HCT116 (cell line): ENCODE measurements around the gene ZSCAN4. TPM values are rescaled to one million over a fixed set of nuclear protein-coding genes. Genes with fewer than 3 reads are reported as not detected.

Source experiments
- ATAC-seq: fragments of 200-7000 bp; cut with Tn5 transposase; 2 replicates; pipeline ENCODE4 v1.9.1; 2020; ENCODE audit warnings: mild to moderate bottlenecking, moderate library complexity
- BruUV-seq: library from RNA; stranded (reverse); fragments of 400-500 nt; replicated peaks from 2 replicates; lab custom pipeline; 2021; lab: Mats Ljungman, UMichigan
- CTCF ChIA-PET: fragments of 300-600 bp; sonication (Branson Sonifier 250); formaldehyde crosslinking; loops from one replicate; lab custom pipeline; 2021; ENCODE audit warnings: antibody characterized with exemption; lab: Charles Lee
- POLR2A ChIA-PET: fragments of 300-600, 350-600 bp; sonication (Branson Sonifier 250); formaldehyde crosslinking; loops from one replicate; lab custom pipeline; 2021; ENCODE audit warnings: antibody characterized with exemption; lab: Charles Lee
- RAD21 ChIA-PET, 2 experiments: fragments of 300-600 bp; sonication (Branson Sonifier 250); formaldehyde crosslinking; loops; one replicate each; lab custom pipeline; 2023; ENCODE audit warnings: low total read pairs in 2 of 2; ENCODE audit not compliant: uncharacterized antibody in 2 of 2, unreplicated experiment in 2 of 2, low non-redundant PET in 1 of 2; lab: Charles Lee
- DNase-seq: peaks from one replicate; pipeline ENCODE4 v3.0.0-alpha.2; 2010; ENCODE audit warnings: low read depth, low spot score
- H2AFZ ChIP-seq: fragments of 200-600 bp; shearing (Covaris generic), sonication (generic); 2 replicates; pipeline ENCODE4 v1.6.1; 2017; ENCODE audit warnings: low read depth, mixed run types, mixed read lengths, antibody characterized with exemption, low read length; ENCODE audit not compliant: poor library complexity, severe bottlenecking
- H3K27ac ChIP-seq: 2 replicates; pipeline ENCODE4 v1.5.1; 2012; ENCODE audit warnings: low read depth, low read length
- H3K27me3 ChIP-seq: fragments of 200-600 bp; sonication (generic); 2 replicates; pipeline ENCODE4 v1.6.1; 2016; ENCODE audit warnings: mixed run types, low read length, mixed read lengths; ENCODE audit not compliant: insufficient read depth
- H3K36me3 ChIP-seq, 2 experiments: fragments of 200-500 bp in 1 of 2; fragments of 200-600 bp in 1 of 2; sonication (Bioruptor generic) in 1 of 2; sonication (generic) in 1 of 2; 2 replicates each; pipeline versions ENCODE4 v1.5.1 to v1.6.1; 2014 to 2016; ENCODE audit warnings: low read length in 2 of 2, inconsistent platforms in 1 of 2, mixed read lengths in 1 of 2, mixed run types in 1 of 2; ENCODE audit not compliant: insufficient read depth in 2 of 2, control insufficient read depth in 1 of 2
- H3K4me1 ChIP-seq, 2 experiments: fragments of 200-600 bp in 1 of 2; sonication (generic) in 1 of 2; 2 replicates each; pipeline versions ENCODE4 v1.5.1 to v1.6.1; 2012 to 2017; ENCODE audit warnings: low read length in 2 of 2, inconsistent platforms in 1 of 2, mild to moderate bottlenecking in 1 of 2, mixed read lengths in 1 of 2, mixed run types in 1 of 2, moderate library complexity in 1 of 2; ENCODE audit not compliant: insufficient read depth in 2 of 2, control insufficient read depth in 1 of 2
- H3K4me2 ChIP-seq: fragments of 200-600 bp; sonication (generic); 2 replicates; pipeline ENCODE4 v1.6.1; 2017; ENCODE audit warnings: mixed run types, low read length, mixed read lengths
- H3K4me3 ChIP-seq, 2 experiments: fragments of 200-600 bp in 1 of 2; sonication (generic) in 1 of 2; replicated peaks in 1 of 2; 2 replicates each; pipeline ENCODE4 v1.5.1; 2011 to 2016; ENCODE audit warnings: low read length in 2 of 2, control low read depth in 1 of 2, low read depth in 1 of 2, mild to moderate bottlenecking in 1 of 2, mixed read lengths in 1 of 2, mixed run types in 1 of 2
- H3K79me2 ChIP-seq: fragments of 200-600 bp; sonication (generic); 2 replicates; pipeline ENCODE4 v1.6.1; 2017; ENCODE audit warnings: mild to moderate bottlenecking, mixed run types, low read length, moderate library complexity, mixed read lengths; ENCODE audit not compliant: insufficient read depth
- H3K9ac ChIP-seq: fragments of 200-600 bp; sonication (generic); 2 replicates; pipeline ENCODE4 v1.6.1; 2016; ENCODE audit warnings: low read length, mixed read lengths
- H3K9me2 ChIP-seq: fragments of 200-600 bp; sonication (generic), shearing (Covaris generic); 2 replicates; pipeline ENCODE4 v1.6.1; 2017; ENCODE audit warnings: mixed run types, mild to moderate bottlenecking, moderate library complexity; ENCODE audit not compliant: insufficient read depth
- H3K9me3 ChIP-seq, 2 experiments: fragments of 200-500 bp in 1 of 2; fragments of 200-600 bp in 1 of 2; sonication (Bioruptor generic) in 1 of 2; sonication (generic) in 1 of 2; 2 replicates each; pipeline ENCODE4 v1.6.1; 2014 to 2017; ENCODE audit warnings: low read length in 2 of 2, mixed read lengths in 2 of 2, inconsistent platforms in 1 of 2, low read depth in 1 of 2, mild to moderate bottlenecking in 1 of 2, mixed run types in 1 of 2, moderate library complexity in 1 of 2; ENCODE audit not compliant: control insufficient read depth in 1 of 2, insufficient read depth in 1 of 2
- H4K20me1 ChIP-seq: fragments of 200-600 bp; sonication (generic), shearing (Covaris generic); 2 replicates; pipeline ENCODE4 v1.6.1; 2017; ENCODE audit warnings: mixed run types, mild to moderate bottlenecking, moderate library complexity; ENCODE audit not compliant: insufficient read depth
- CBX3 ChIP-seq: IDR thresholded peaks from 2 replicates; pipeline ENCODE4 v1.6.1; 2012; ENCODE audit warnings: low read depth
- CEBPB ChIP-seq: IDR thresholded peaks from 2 replicates; pipeline ENCODE4 v1.6.1; 2012; ENCODE audit warnings: low read depth
- EGR1 ChIP-seq: IDR thresholded peaks from 2 replicates; pipeline ENCODE4 v1.6.1; 2012; ENCODE audit warnings: low read depth
- ELF1 ChIP-seq: IDR thresholded peaks from 2 replicates; pipeline ENCODE4 v1.6.1; 2012; ENCODE audit warnings: low read depth, borderline replicate concordance
- FOSL1 ChIP-seq: IDR thresholded peaks from 2 replicates; pipeline ENCODE4 v1.6.1; 2012; ENCODE audit warnings: low read depth
- POLR2A ChIP-seq: IDR thresholded peaks from 2 replicates; pipeline ENCODE4 v1.7.0; 2011; ENCODE audit warnings: borderline replicate concordance; ENCODE audit not compliant: insufficient read depth, insufficient read length; ENCODE audit errors: extremely low read depth
- POLR2AphosphoS5 ChIP-seq: IDR thresholded peaks from 2 replicates; pipeline ENCODE4 v1.6.1; 2011; ENCODE audit warnings: mild to moderate bottlenecking, low read depth, low read length, moderate library complexity
- RAD21 ChIP-seq: IDR thresholded peaks from 2 replicates; pipeline ENCODE4 v1.6.1; 2012; ENCODE audit warnings: low read depth, mild to moderate bottlenecking
- SIN3A ChIP-seq: IDR thresholded peaks from 2 replicates; pipeline ENCODE4 v1.6.1; 2012; ENCODE audit warnings: low read depth
- SP1 ChIP-seq: IDR thresholded peaks from 2 replicates; pipeline ENCODE4 v1.6.1; 2012; ENCODE audit warnings: low read depth
- SRF ChIP-seq: IDR thresholded peaks from 2 replicates; pipeline ENCODE4 v1.6.1; 2012; ENCODE audit warnings: low read depth
- TCF7L2 ChIP-seq: IDR thresholded peaks from 2 replicates; pipeline ENCODE4 v1.7.0; 2011; ENCODE audit warnings: borderline replicate concordance, inconsistent platforms; ENCODE audit not compliant: insufficient read depth, insufficient read length; ENCODE audit errors: extremely low read depth
- ZBTB33 ChIP-seq: IDR thresholded peaks from 2 replicates; pipeline ENCODE4 v1.6.1; 2011; ENCODE audit warnings: mild to moderate bottlenecking, low read length, moderate library complexity; ENCODE audit not compliant: insufficient replicate concordance; ENCODE audit errors: extremely low read depth
- ZFX ChIP-seq: fragments of 450-650 bp; IDR thresholded peaks from 2 replicates; pipeline ENCODE4 v1.6.1; 2017
- ZNF274 ChIP-seq: fragments of 200-500 bp; sonication (Bioruptor generic); IDR thresholded peaks from 2 replicates; pipeline ENCODE4 v1.6.1; 2014; ENCODE audit warnings: mild to moderate bottlenecking, low read depth, low read length, inconsistent platforms
- intact Hi-C: fragments of 100-400 bp; cut with micrococcal nuclease; formaldehyde crosslinking; loops from 2 replicates; pipeline ENCODE4 v1.10.0; 2022
- total RNA-seq: library from RNA; stranded (reverse); gene quantifications from one replicate; pipeline ENCODE4 v1.2.1, GENCODE V29; 2021; ENCODE audit not compliant: unreplicated experiment
- TF ChIP-seq, protein P1 (sequence below): IDR thresholded peaks from 2 replicates; pipeline ENCODE4 v1.6.1; 2012
- TF ChIP-seq, protein P2 (sequence below): IDR thresholded peaks from 2 replicates; pipeline ENCODE4 v1.6.1; 2012; ENCODE audit warnings: low read depth
- TF ChIP-seq, protein P3 (sequence below): IDR thresholded peaks from 2 replicates; pipeline ENCODE4 v1.6.1; 2012

ZSCAN4 gene
- total RNA-seq, 1 experiment from 2014 or later: not detected

GRCh38 chr19:57719901-57720519, 51.3 kb downstream of the ZSCAN4 start (continued):
- TF ChIP-seq, protein P1, sequence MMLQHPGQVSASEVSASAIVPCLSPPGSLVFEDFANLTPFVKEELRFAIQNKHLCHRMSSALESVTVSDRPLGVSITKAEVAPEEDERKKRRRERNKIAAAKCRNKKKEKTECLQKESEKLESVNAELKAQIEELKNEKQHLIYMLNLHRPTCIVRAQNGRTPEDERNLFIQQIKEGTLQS: no peak
- TF ChIP-seq ZNF274: no peak
- TF ChIP-seq POLR2A: no peak
- TF ChIP-seq ZFX: no peak
- no peak for TF ChIP-seq RAD21
- no peak for TF ChIP-seq TCF7L2

DNA sequence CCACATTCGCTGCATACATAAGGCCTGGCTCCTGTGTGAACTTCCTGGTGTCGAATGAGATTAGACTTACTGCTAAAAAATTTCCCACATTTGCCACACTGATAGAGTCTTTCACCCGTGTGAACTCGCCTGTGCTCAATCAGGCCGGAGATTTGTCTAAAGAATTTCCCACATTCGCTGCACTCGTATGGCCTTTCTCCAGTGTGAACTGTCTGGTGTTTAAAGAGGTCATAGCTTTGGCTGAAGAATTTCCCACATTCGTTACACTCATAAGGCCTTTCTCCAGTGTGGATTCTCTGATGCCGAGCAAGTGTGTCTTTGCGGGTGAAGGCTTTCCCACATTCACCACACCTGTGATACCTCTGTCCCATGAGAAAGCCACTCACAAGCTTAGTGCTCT, 52.1 kb downstream of the ZSCAN4 start:
- peaks cover 18 to 22% of the 10 kb centered on the region in 2 experiments; a peak in 2 of 4 replicates for H3K9me3 ChIP-seq
- BruUV-seq: no TSS peak
- CTCF ChIA-PET: no interaction called here

More for the DNA sequence above, 52.1 kb downstream of the ZSCAN4 start:
- Histone ChIP-seq H3K27me3 (no peaks in the 10 kb centered on the region), H3K9ac (no peak overlapping the region), H3K4me3 (no peak overlapping the region), H4K20me1 (no peaks in the 10 kb centered on the region), H3K9me2 (no peaks in the 10 kb centered on the region), H3K4me2 (no peak overlapping the region), H3K27ac (no peak overlapping the region), H3K79me2 (no peaks in the 10 kb centered on the region), H3K4me1 (no peaks in the 10 kb centered on the region), H2AFZ (no peak overlapping the region), H3K36me3 (no peaks in the 10 kb centered on the region)
- DNase-seq (no peak), ATAC-seq (no peak)
- TF ChIP-seq CBX3 (no peak), CEBPB (no peak), POLR2AphosphoS5 (no peak), SIN3A (no peak), TCF7L2 (no peak), SRF (no peak), SP1 (no peak), FOSL1 (no peak), ZFX (no peak), RAD21 (no peak), ZBTB33 (no peak), EGR1 (no peak), ZNF274 (no peak), ELF1 (no peak)
- TF ChIP-seq, protein P2, sequence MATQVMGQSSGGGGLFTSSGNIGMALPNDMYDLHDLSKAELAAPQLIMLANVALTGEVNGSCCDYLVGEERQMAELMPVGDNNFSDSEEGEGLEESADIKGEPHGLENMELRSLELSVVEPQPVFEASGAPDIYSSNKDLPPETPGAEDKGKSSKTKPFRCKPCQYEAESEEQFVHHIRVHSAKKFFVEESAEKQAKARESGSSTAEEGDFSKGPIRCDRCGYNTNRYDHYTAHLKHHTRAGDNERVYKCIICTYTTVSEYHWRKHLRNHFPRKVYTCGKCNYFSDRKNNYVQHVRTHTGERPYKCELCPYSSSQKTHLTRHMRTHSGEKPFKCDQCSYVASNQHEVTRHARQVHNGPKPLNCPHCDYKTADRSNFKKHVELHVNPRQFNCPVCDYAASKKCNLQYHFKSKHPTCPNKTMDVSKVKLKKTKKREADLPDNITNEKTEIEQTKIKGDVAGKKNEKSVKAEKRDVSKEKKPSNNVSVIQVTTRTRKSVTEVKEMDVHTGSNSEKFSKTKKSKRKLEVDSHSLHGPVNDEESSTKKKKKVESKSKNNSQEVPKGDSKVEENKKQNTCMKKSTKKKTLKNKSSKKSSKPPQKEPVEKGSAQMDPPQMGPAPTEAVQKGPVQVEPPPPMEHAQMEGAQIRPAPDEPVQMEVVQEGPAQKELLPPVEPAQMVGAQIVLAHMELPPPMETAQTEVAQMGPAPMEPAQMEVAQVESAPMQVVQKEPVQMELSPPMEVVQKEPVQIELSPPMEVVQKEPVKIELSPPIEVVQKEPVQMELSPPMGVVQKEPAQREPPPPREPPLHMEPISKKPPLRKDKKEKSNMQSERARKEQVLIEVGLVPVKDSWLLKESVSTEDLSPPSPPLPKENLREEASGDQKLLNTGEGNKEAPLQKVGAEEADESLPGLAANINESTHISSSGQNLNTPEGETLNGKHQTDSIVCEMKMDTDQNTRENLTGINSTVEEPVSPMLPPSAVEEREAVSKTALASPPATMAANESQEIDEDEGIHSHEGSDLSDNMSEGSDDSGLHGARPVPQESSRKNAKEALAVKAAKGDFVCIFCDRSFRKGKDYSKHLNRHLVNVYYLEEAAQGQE: no peak
- TF ChIP-seq, protein P3, sequence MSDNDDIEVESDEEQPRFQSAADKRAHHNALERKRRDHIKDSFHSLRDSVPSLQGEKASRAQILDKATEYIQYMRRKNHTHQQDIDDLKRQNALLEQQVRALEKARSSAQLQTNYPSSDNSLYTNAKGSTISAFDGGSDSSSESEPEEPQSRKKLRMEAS: no peak
- TF ChIP-seq, protein P1: no peak
- POLR2A ChIA-PET: no interaction called here
- RAD21 ChIA-PET: no interaction called here
- intact Hi-C loops: no loop called here
